Jurkat, Clone E6-1 (cell line): ENCODE data around the gene HNRNPLL.
"Not testable (repeated sequence)": the region's sequence is repeated elsewhere in the genome, so short reads cannot be mapped to it uniquely, and the experiment has no call there.

Experiments used
- DNase-seq: peaks from one replicate; pipeline ENCODE4 v3.0.0-alpha.2; 2011; ENCODE audit warnings: low read depth, low spot score
- H3K4me3 ChIP-seq: 2 replicates; pipeline ENCODE4 v1.5.1; 2011; ENCODE audit warnings: mild to moderate bottlenecking, low read length, control low read depth, moderate library complexity

Gene HNRNPLL

DNA sequence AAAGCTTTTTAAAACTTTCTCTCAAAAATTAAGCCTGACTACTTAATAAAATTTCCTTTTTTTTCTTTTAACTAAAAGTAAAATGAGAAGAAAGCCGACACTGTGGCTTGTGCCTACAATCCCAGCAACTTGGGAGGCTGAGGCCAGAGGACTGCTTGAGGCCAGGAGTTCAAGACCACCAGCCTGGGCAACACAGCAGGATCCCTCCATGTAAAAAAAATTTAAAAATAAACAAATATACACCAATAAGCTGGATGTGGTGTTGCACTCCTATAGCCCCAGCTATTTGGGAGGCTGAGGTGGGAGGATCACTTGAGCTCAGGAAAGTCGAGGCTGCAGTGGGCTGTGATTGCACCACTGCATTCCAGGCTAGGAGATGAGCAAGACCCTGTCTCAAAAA, 37.4 kb downstream of the HNRNPLL start:
- no peak for DNase-seq
- H3K4me3 ChIP-seq = no peak overlapping the region

DNA sequence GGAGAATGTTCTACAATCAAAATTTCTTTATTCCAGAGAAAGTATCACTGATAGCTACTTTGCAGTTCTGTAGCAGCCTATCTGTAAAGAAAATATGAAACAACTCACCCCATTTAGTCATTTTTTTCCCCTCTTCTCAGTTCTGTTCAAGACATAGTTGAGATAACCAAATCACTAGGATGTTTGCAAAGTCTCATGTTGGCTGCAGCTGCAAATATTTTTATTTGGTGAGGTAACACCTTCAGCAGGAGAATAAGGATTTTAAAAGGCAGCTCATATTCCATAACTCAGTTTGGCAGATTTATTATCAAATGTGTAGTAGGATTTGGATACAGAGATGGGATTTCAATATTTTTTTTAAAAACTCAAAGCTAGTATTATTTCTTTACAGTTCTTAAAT, 41.0 kb downstream of the HNRNPLL start:
- no peak overlapping the region for H3K4me3 ChIP-seq
- DNase-seq = no peak

DNA sequence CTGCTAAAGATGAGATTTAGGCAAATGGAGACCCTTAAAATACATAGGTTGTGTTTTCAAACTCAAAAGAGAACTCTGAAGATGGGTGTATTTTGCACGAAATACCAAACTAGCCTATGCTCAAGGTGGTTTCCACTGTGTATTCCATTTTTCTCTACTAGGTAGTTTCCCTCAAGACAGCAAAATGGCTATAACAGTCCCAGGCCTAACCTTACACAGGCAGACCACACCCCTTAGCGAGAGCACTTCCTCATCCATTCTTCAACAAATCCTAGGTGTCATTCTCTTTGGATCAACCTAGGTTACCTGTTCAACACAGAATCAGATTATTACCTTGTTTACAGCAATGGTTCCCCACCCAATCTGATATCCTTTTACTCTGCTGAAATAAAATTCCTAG, 42.6 kb downstream of the HNRNPLL start:
- no peak for DNase-seq
- H3K4me3 ChIP-seq = no peak overlapping the region

DNA sequence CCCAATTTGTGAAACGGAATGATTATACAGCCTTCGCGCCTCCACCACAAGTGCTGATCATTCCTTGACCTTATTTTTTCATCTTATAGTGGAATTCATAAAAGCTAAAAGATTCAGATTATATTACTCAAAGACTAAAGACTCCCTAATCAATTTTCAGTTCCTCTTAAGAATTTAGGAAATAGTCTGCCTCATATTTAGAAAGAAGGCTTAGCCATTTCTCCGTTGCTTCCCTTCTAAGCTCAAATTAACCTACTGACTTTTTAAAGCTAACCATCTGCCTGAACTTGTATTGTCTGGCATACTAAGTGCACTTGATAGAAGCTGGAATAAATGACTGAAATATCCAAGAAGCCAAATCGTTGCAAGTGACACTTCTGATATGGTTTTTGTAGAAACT, 44.7 kb downstream of the HNRNPLL start:
- no peak for DNase-seq
- no peak overlapping the region for H3K4me3 ChIP-seq

- DNase-seq = no peak
- H3K4me3 ChIP-seq = no peak overlapping the region
These were observed 45.5 kb downstream of the HNRNPLL start for GRCh38 chr2:38557217-38557616.

- H3K4me3 ChIP-seq = no peak overlapping the region
- no peak for DNase-seq
These were observed 46.5 kb downstream of the HNRNPLL start for GRCh38 chr2:38556006-38556801.

- no peak overlapping the region for H3K4me3 ChIP-seq
- DNase-seq = peak; percentile 8
These were observed 47.6 kb downstream of the HNRNPLL start for GRCh38 chr2:38554973-38555595.

DNA sequence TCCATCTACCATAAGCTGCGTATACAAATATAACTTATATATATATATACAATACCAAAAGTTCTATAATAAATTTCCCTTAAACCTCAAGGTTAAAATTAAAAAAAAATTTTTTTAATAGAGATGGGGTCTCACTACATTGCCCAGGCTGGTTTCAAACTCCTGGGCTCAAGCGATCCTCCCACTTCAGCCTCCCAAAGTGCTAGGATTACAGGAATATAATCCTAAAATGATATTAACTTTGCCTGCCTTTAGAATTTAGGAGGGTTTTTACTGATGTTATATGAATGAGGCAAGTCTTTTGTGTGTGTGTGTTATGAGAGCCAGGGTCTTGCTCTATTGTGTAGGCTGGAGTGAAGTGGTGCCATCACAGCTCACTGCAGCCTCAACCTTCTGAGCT, 49.2 kb downstream of the HNRNPLL start:
- no peak overlapping the region for H3K4me3 ChIP-seq
- DNase-seq = no peak

DNA sequence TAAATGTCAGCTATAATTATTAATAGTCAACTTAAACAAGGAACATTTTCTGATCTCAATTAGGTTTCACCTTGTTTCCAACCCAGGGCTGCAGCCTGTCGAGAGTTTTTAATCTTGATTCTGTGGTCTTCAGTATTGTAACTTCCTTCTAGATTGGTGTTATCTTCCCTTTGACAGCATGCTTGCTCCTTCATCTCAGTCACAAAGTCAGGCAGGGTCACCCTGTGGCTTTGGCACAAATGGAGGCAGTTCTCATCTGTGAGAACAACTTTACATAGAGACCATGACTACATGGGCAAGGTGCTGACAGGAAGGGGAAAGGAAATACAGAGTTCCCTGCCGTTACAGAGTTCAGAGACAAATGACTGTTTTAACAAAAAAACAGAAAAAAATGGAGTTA, 50.5 kb downstream of the HNRNPLL start:
- DNase-seq = peak; percentile 65
- no peak overlapping the region for H3K4me3 ChIP-seq

DNA sequence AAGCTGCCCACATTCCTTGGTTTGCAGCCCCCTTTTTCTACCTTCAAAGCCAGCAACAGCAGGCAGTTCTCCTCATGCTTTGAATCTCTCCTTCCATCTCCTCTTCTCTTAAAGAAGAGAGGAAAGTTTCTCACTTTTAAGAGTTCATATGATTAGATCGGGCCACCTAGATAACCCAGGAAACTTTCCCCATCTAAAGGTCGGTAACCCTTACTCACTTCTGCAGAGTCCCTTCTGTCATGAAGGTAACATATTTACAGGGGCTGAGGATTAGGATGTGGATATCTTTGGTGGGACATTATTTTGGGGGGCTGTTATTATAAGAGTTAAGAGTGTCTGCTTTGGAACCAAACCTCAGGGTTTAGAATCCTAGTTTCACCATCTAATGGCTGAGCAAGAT, 51.0 kb downstream of the HNRNPLL start:
- H3K4me3 ChIP-seq = no peak overlapping the region
- DNase-seq = no peak

- no peak overlapping the region for H3K4me3 ChIP-seq
- DNase-seq = no peak
These were observed 51.6 kb downstream of the HNRNPLL start for GRCh38 chr2:38551171-38551570.

DNA sequence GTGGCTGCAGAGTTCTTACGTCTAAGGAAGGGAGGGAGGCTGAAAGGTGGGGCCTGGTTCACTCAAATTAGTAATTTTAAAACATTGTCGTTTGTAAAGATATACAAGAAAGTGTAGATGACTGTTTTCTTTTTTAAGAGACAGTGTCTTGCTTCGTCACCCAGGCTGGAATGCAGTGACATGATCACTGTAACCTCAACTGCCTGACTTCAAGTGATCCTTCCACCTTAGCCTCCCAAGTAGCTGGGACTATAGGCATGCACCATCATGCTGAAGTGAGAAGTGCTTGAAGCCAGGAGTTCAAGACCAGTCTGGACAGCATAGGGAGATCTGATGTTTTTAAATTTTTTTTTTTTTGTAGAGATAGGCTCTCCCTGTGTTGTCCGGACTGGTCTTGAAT, 52.9 kb downstream of the HNRNPLL start:
- no peak for DNase-seq
- H3K4me3 ChIP-seq = no peak overlapping the region

DNA sequence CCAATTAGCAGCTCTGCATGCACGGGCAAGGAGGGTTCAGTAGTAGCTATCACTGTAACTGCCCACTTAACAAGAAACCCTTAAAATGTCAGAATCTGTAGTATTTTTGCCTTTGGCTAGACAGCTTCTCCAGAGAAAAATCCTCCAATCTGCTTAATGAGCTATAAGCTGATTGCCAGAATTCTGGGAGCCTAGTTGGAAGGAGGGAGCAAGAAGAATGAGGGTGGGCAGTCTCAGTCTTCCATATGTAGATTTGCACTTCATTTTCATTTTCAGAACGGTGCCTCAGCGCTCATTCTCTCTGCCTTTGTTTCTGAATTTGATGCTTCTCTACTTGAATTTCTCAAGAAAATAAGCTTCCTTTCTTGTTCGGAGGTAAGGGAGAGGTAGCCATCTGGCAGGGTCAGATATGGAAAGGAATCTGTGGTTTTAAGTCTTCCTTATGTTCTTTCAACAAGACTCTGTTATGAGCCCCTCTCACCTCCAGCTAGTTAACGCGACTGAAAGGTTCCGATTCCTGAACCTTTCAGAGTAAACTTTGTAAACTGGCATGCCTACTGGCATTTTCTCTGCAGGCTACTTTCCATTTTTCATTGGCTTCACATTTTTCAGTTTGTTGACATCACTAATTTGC, 53.5 kb downstream of the HNRNPLL start:
- no peak overlapping the region for H3K4me3 ChIP-seq
- DNase-seq = no peak

DNA sequence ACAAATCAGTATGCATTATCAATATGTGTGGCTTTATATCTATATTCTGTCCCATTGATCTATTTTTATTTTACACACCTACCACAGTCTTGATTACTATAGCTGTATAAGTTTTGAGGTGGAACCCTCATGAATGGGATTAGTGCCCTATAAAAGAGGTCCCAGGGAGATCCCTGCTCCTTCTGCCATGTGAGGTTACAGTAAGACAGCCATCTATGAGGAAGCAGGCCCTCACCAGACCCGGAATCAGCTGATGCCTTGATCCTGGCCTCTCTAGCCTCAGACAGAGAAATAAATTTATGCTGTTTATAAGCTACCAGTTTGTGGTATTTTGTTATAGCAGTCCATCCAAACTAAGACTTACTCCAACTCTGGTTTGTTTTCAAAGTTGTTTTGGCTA, 54.9 kb downstream of the HNRNPLL start:
- H3K4me3 ChIP-seq = no peak overlapping the region
- DNase-seq = no peak

DNA sequence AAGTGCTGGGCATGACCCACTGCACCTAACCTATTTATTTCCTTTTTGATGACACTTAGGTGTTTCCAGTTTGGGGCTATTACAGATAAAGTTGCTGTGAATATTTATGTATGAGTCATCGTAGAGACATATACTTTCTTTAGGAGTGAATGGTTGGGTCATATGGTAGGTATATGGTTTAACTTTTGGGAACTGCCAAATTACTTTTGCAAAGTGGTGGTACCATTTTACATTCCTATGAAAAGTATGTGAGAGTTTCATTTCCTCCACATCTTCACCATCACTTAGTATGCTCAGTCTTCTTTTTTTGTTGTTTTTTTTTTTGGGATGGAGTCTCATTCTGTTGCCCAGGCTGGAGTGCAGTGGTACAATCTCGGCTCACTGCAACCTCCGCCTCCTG, 56.1 kb downstream of the HNRNPLL start:
- H3K4me3 ChIP-seq = no peak overlapping the region
- no peak for DNase-seq

- H3K4me3 ChIP-seq = no peak overlapping the region
- no peak for DNase-seq
These were observed 56.7 kb downstream of the HNRNPLL start for GRCh38 chr2:38546064-38546463.

GRCh38 chr2:38542248-38542631, 60.5 kb downstream of the HNRNPLL start:
- H3K4me3 ChIP-seq, DNase-seq: not testable (repeated sequence)

DNA sequence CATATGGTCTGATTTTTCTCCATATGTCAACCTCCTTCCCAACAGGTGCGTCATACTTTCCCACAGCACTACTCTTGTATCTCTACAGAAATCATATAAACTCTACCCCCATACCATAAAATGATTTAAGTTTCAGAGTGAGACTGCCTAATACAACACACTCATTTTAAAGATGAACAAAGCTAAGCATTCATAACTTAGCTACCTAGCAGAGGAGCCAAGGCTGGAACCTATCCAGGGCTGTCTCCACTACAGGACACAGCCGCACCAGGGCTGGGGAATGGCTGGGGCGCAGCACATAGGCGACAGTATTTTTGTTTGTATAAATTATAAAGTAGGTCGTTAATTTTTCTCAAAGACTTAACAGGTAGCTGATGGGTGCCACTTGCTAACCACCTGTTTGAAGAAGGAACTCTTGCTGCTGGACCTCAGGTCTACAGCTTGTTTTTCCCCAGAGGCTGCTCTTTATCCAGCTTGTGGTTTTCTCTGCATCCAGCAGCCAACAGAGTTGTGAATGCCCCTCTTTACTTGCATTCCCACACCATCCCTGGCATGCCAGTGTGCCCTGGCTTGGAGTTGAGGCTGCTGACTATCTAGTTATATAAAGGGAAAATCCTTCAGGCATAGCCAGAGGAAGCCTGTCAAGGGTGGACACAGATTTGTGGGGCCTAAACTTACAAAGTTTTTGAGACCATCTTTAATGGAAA, 62.0 kb downstream of the HNRNPLL start:
- H3K4me3 ChIP-seq = no peak overlapping the region
- DNase-seq = no peak

DNA sequence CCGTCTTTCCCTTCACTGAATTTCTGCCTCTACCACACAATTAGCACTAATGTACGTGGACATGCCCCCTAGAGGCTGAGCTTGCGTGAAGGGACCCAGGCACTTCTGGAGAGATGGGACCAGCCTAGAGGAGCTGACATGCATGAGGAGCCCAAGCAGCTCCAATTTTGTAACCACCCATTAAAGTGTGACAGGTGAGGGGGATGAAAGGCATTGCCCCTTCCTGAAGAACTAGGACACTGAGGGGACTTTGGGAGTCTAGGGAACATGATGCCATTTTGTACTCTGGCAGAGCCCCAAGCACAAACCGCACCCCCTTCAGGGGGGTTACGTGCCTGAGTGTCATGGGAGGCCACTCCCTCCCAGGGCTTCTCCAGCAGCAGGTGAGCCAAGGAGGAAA, 63.6 kb downstream of the HNRNPLL start:
- no peak overlapping the region for H3K4me3 ChIP-seq
- no peak for DNase-seq

DNA sequence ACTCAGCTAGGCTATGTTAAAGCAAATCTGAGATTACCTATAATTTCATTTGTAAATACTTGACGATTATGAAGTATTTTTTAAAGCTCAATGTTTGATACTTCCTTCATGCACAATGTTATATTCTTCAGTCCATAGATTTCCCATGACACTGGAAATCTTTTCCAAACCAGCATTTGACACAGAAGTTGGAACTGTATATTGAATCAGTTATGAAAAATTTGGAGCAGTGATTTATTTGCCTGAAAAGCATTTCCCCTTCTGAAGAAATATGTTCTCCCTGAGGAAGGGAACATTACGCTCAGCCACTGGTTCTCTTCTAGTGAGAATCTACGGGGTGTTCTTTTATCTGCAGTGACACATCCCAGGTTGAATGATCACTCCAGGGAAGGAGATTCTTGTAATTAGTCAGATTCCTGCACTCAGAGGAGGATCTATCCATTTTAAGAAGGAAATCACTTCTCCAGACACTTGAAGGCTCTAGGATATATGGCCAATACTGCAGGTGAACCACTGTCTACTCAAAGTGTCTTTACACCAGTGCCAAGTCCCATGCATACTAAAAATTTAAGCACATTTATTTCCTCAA, 64.7 kb downstream of the HNRNPLL start:
- DNase-seq = no peak
- H3K4me3 ChIP-seq = no peak overlapping the region
